Thyroid gland (tissue), 4 donors: Measurements from ENCODE around the gene CACUL1. TPM values are rescaled to one million over a fixed set of nuclear protein-coding genes. Genes with fewer than 3 reads are reported as not detected.

ENCODE experiments used
- DNase-seq, 2 donors: peaks; one replicate each; pipeline ENCODE4 v3.0.0-alpha.2; 2019
- H3K27ac ChIP-seq, 3 donors: fragments of 200-600 bp; sonication (generic); 1 replicate in 2 of 3; 2 replicates in 1 of 3; pipeline ENCODE4 v1.5.1; 2016 to 2019; ENCODE audit warnings: mild to moderate bottlenecking in 1 of 3, moderate library complexity in 1 of 3
- H3K27me3 ChIP-seq: fragments of 200-600 bp; sonication (generic); one replicate; pipeline ENCODE4 v1.5.1; 2019
- H3K36me3 ChIP-seq, 2 donors: fragments of 200-600 bp; sonication (generic); one replicate each; pipeline ENCODE4 v1.5.1; 2016 to 2019
- H3K4me1 ChIP-seq, 2 donors: fragments of 200-600 bp; sonication (generic); one replicate each; pipeline ENCODE4 v1.5.1; 2017 to 2019
- H3K4me3 ChIP-seq, 3 donors: fragments of 200-600 bp; sonication (generic); replicated peaks in 1 of 3; 1 replicate in 2 of 3; 2 replicates in 1 of 3; pipeline ENCODE4 v1.5.1; 2016; ENCODE audit warnings: mild to moderate bottlenecking in 1 of 3
- H3K9me3 ChIP-seq: fragments of 200-600 bp; sonication (generic); one replicate; pipeline ENCODE4 v1.5.1; 2017
- CTCF ChIP-seq, 6 experiments: fragments of 200-600 bp in 3 of 6; fragments of 450-650 bp in 3 of 6; sonication (generic) in 3 of 6; IDR thresholded peaks; one replicate each; pipeline ENCODE4 v1.5.1; 2016 to 2019; ENCODE audit warnings: antibody characterized with exemption in 6 of 6, mild to moderate bottlenecking in 2 of 6, inconsistent platforms in 1 of 6, moderate library complexity in 1 of 6
- POLR2A ChIP-seq, 2 donors: fragments of 450-650 bp; IDR thresholded peaks; one replicate each; pipeline ENCODE4 v1.6.1; 2017; ENCODE audit warnings: antibody characterized with exemption in 2 of 2, mild to moderate bottlenecking in 2 of 2, moderate library complexity in 1 of 2
- WGBS, 2 donors: methylation state at CpG; one replicate each; pipeline ENCODE4 v1.1.5; 2017; 5-methylcytosine and 5-hydroxymethylcytosine counted together
- intact Hi-C: fragments of 100-400 bp; cut with DNase I; formaldehyde crosslinking; loops from one replicate; pipeline ENCODE4 v1.15.1; 2023
- total RNA-seq, 4 donors: library from RNA; depleted of rRNA; stranded (reverse); fragments of >200 nt; gene quantifications; one replicate each; pipeline ENCODE4 v1.2.3, GENCODE V29; 2016

The CACUL1 gene
- total RNA-seq, 4 donors from 2014 or later: 23.0 to 36.8 (median 31.5) TPM

- Histone ChIP-seq H3K9me3 (no peaks in the 10 kb centered on the region), H3K36me3 (no peaks in the 10 kb centered on the region), H3K4me1 (no peaks in the 10 kb centered on the region), H3K27me3 (no peaks in the 10 kb centered on the region), H3K27ac (no peak overlapping the region), H3K4me3 (no peak overlapping the region)
- DNase-seq: no peak
- intact Hi-C loops: no loop called here
- TF ChIP-seq CTCF (IDR thresholded peaks at IDR 0.05): no peak
- no peak for TF ChIP-seq POLR2A (IDR thresholded peaks at IDR 0.05)
- 31 to 39% methylated on average over 4 to 7 of the region's 7 CpGs for WGBS, 2 donors
These were observed 121.0 kb downstream of the CACUL1 start for GRCh38 chr10:118633786-118634185.

GRCh38 chr10:118629211-118629610, 125.6 kb downstream of the CACUL1 start:
- H3K4me1 ChIP-seq: no peaks in the 10 kb centered on the region
- H3K4me3 ChIP-seq: no peak overlapping the region
- H3K27me3 ChIP-seq: no peaks in the 10 kb centered on the region
- 51 to 57% methylated on average over 3 of the region's 3 CpGs for WGBS, 2 donors
- TF ChIP-seq POLR2A (IDR thresholded peaks at IDR 0.05): no peak
- no peaks in the 10 kb centered on the region for H3K9me3 ChIP-seq
- no peaks in the 10 kb centered on the region for H3K36me3 ChIP-seq
- no peak overlapping the region for H3K27ac ChIP-seq
- no peak for DNase-seq
- intact Hi-C loops: no loop called here

GRCh38 chr10:118628397-118628796, 126.4 kb downstream of the CACUL1 start:
- no peaks in the 10 kb centered on the region for H3K9me3 ChIP-seq
- H3K27ac ChIP-seq: no peak overlapping the region
- H3K36me3 ChIP-seq: no peaks in the 10 kb centered on the region
- intact Hi-C loops: no loop called here
- no peak overlapping the region for H3K4me3 ChIP-seq
- H3K27me3 ChIP-seq: no peaks in the 10 kb centered on the region
- no peak for TF ChIP-seq POLR2A (IDR thresholded peaks at IDR 0.05)
- TF ChIP-seq CTCF (IDR thresholded peaks at IDR 0.05): no peak
- no peaks in the 10 kb centered on the region for H3K4me1 ChIP-seq
- DNase-seq: no peak

GRCh38 chr10:118626953-118627352, 127.8 kb downstream of the CACUL1 start:
- intact Hi-C loops: no loop called here
- TF ChIP-seq CTCF (IDR thresholded peaks at IDR 0.05) (no peak), POLR2A (IDR thresholded peaks at IDR 0.05) (no peak)
- no peak for DNase-seq
- H3K4me3 ChIP-seq: no peak overlapping the region
- no peak overlapping the region for H3K27ac ChIP-seq
- 34 to 55% methylated on average over 2 to 3 of the region's 3 CpGs for whole genome bisulfite sequencing, 2 donors
- H3K9me3 ChIP-seq: no peaks in the 10 kb centered on the region
- H3K36me3 ChIP-seq: no peaks in the 10 kb centered on the region
- no peaks in the 10 kb centered on the region for H3K4me1 ChIP-seq
- no peaks in the 10 kb centered on the region for H3K27me3 ChIP-seq

Other genes with a start within 250 kb of the CACUL1 start
- gene PRLHR, start 159.3 kb downstream of the CACUL1 start, total RNA-seq: not detected